Measurements from ENCODE around the gene HLA-DRB1.

Gene HLA-DRB1

GRCh38 chr6:32609731-32610640 is 20.3 kb upstream of the HLA-DRB1 start:
- H3K4me1 ChIP-seq (ENCODE audit: low read length): peaks cover 47% of the 10 kb centered on the region
- no peaks in the 10 kb centered on the region for H4K20me1 ChIP-seq (ENCODE audit: insufficient read depth, low read length)
- H3K27ac ChIP-seq (ENCODE audit: low read length): peak overlapping the region; percentile 92
- H2AFZ ChIP-seq (ENCODE audit: low read depth, low read length): no peak overlapping the region
- H3K4me2 ChIP-seq (ENCODE audit: low read length): peak overlapping the region; percentile 74
- H3K36me3 ChIP-seq (replicated peaks; ENCODE audit: low read depth, low read length): no peaks in the 10 kb centered on the region
- no peak for TF ChIP-seq EZH2phosphoT487 (IDR thresholded peaks at IDR 0.05; ENCODE audit: low read depth)
- no peak for TF ChIP-seq CTCF (IDR thresholded peaks at IDR 0.05; ENCODE audit: low read depth, low read length)
- no peaks in the 10 kb centered on the region for H3K9me3 ChIP-seq (ENCODE audit: insufficient read depth, low read length)
- no peaks in the 10 kb centered on the region; the same call in 1 of the 2 replicates for H3K79me2 ChIP-seq (ENCODE audit: low read length)
- H3K9ac ChIP-seq (ENCODE audit: low read length): peak overlapping the region; percentile 68
- H3K27me3 ChIP-seq (ENCODE audit: low read depth, low read length): no peaks in the 10 kb centered on the region
- peak overlapping the region; percentile 58 for H3K4me3 ChIP-seq (ENCODE audit: low read length)

GRCh38 chr6:32609391-32609730 is 19.7 kb upstream of the HLA-DRB1 start:
- Histone ChIP-seq H3K27me3 (ENCODE audit: low read depth, low read length) (no peaks in the 10 kb centered on the region), H3K9me3 (ENCODE audit: insufficient read depth, low read length) (no peaks in the 10 kb centered on the region), H4K20me1 (ENCODE audit: insufficient read depth, low read length) (no peaks in the 10 kb centered on the region), H3K4me1 (ENCODE audit: low read length) (peaks cover 52% of the 10 kb centered on the region), H3K4me3 (ENCODE audit: low read length) (peak overlapping the region; percentile 56), H3K4me2 (ENCODE audit: low read length) (peak overlapping the region; percentile 74), H3K27ac (ENCODE audit: low read length) (peak overlapping the region; percentile 92), H3K79me2 (ENCODE audit: low read length) (no peaks in the 10 kb centered on the region; the same call in 1 of the 2 replicates), H3K9ac (ENCODE audit: low read length) (peak overlapping the region; percentile 68), H3K36me3 (replicated peaks; ENCODE audit: low read depth, low read length) (no peaks in the 10 kb centered on the region), H2AFZ (ENCODE audit: low read depth, low read length) (no peak overlapping the region)
- no peak for TF ChIP-seq CTCF (IDR thresholded peaks at IDR 0.05; ENCODE audit: low read depth, low read length)
- no peak for TF ChIP-seq EZH2phosphoT487 (IDR thresholded peaks at IDR 0.05; ENCODE audit: low read depth)

GRCh38 chr6:32608362-32608761 is 18.7 kb upstream of the HLA-DRB1 start:
- Histone ChIP-seq H3K4me3 (ENCODE audit: low read length) (peak overlapping the region; percentile 31; the same call in 1 of the 2 replicates), H3K79me2 (ENCODE audit: low read length) (no peaks in the 10 kb centered on the region; the same call in 1 of the 2 replicates), H3K9me3 (ENCODE audit: insufficient read depth, low read length) (no peaks in the 10 kb centered on the region), H3K4me2 (ENCODE audit: low read length) (peak overlapping the region; percentile 64), H3K27me3 (ENCODE audit: low read depth, low read length) (no peaks in the 10 kb centered on the region), H3K27ac (ENCODE audit: low read length) (peak overlapping the region; percentile 92), H3K36me3 (replicated peaks; ENCODE audit: low read depth, low read length) (no peaks in the 10 kb centered on the region), H3K4me1 (ENCODE audit: low read length) (peaks cover 56% of the 10 kb centered on the region), H2AFZ (ENCODE audit: low read depth, low read length) (no peak overlapping the region), H3K9ac (ENCODE audit: low read length) (peak overlapping the region; percentile 69), H4K20me1 (ENCODE audit: insufficient read depth, low read length) (no peaks in the 10 kb centered on the region)
- no peak for TF ChIP-seq EZH2phosphoT487 (IDR thresholded peaks at IDR 0.05; ENCODE audit: low read depth)
- no peak for TF ChIP-seq CTCF (IDR thresholded peaks at IDR 0.05; ENCODE audit: low read depth, low read length)

GRCh38 chr6:32607988-32608298 is 18.3 kb upstream of the HLA-DRB1 start:
- H3K79me2 ChIP-seq (ENCODE audit: low read length): no peaks in the 10 kb centered on the region; the same call in 1 of the 2 replicates
- no peaks in the 10 kb centered on the region for H3K9me3 ChIP-seq (ENCODE audit: insufficient read depth, low read length)
- no peak overlapping the region for H2AFZ ChIP-seq (ENCODE audit: low read depth, low read length)
- no peaks in the 10 kb centered on the region for H3K36me3 ChIP-seq (replicated peaks; ENCODE audit: low read depth, low read length)
- no peaks in the 10 kb centered on the region for H4K20me1 ChIP-seq (ENCODE audit: insufficient read depth, low read length)
- TF ChIP-seq EZH2phosphoT487 (IDR thresholded peaks at IDR 0.05; ENCODE audit: low read depth) (no peak), CTCF (IDR thresholded peaks at IDR 0.05; ENCODE audit: low read depth, low read length) (no peak)
- H3K27ac ChIP-seq (ENCODE audit: low read length): peak overlapping the region; percentile 92
- peaks cover 59% of the 10 kb centered on the region for H3K4me1 ChIP-seq (ENCODE audit: low read length)
- no peaks in the 10 kb centered on the region for H3K27me3 ChIP-seq (ENCODE audit: low read depth, low read length)
- H3K4me3 ChIP-seq (ENCODE audit: low read length): peak overlapping the region; percentile 31; the same call in 1 of the 2 replicates
- peak overlapping the region; percentile 64 for H3K4me2 ChIP-seq (ENCODE audit: low read length)
- H3K9ac ChIP-seq (ENCODE audit: low read length): peak overlapping the region; percentile 69

Data from OCI-LY3 (cell line).